Epithelial cell of proximal tubule (primary cell): ENCODE data around the gene PRSS23. TPM values are rescaled to one million over a fixed set of nuclear protein-coding genes. Genes with fewer than 3 reads are reported as not detected.

Source experiments
- DNase-seq: peaks from one replicate; pipeline ENCODE4 v3.0.0-alpha.2; 2011; ENCODE audit warnings: low read depth
- H3K4me3 ChIP-seq: 2 replicates; pipeline ENCODE4 v1.5.1; 2011; ENCODE audit warnings: low read depth, mild to moderate bottlenecking, low read length
- total RNA-seq: library from RNA; depleted of rRNA; stranded (reverse); fragments of >200 nt; gene quantifications from 2 replicates; pipeline ENCODE4 v1.2.3, GENCODE V29; 2015
- TF ChIP-seq, protein P1 (sequence below): conservative IDR thresholded peaks from 2 replicates; pipeline ENCODE4 v1.5.1; 2012; ENCODE audit warnings: low read depth, mild to moderate bottlenecking, low read length

Gene PRSS23
- total RNA-seq, 1 donor from 2014 or later, result 64.2 TPM

GRCh38 chr11:86802601-86803051 is 2.3 kb downstream of the PRSS23 start:
- H3K4me3 ChIP-seq, result peak overlapping the region; percentile 75
- no peak for DNase-seq
- TF ChIP-seq, protein P1, sequence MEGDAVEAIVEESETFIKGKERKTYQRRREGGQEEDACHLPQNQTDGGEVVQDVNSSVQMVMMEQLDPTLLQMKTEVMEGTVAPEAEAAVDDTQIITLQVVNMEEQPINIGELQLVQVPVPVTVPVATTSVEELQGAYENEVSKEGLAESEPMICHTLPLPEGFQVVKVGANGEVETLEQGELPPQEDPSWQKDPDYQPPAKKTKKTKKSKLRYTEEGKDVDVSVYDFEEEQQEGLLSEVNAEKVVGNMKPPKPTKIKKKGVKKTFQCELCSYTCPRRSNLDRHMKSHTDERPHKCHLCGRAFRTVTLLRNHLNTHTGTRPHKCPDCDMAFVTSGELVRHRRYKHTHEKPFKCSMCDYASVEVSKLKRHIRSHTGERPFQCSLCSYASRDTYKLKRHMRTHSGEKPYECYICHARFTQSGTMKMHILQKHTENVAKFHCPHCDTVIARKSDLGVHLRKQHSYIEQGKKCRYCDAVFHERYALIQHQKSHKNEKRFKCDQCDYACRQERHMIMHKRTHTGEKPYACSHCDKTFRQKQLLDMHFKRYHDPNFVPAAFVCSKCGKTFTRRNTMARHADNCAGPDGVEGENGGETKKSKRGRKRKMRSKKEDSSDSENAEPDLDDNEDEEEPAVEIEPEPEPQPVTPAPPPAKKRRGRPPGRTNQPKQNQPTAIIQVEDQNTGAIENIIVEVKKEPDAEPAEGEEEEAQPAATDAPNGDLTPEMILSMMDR, result peak; percentile 60

GRCh38 chr11:86803136-86804045 is 3.0 kb downstream of the PRSS23 start:
- no peak for DNase-seq
- TF ChIP-seq, protein P1, result no peak
- H3K4me3 ChIP-seq, result no peak overlapping the region

GRCh38 chr11:86804951-86805350 is 4.6 kb downstream of the PRSS23 start:
- H3K4me3 ChIP-seq, result no peak overlapping the region
- no peak for DNase-seq
- TF ChIP-seq, protein P1, result no peak

DNA sequence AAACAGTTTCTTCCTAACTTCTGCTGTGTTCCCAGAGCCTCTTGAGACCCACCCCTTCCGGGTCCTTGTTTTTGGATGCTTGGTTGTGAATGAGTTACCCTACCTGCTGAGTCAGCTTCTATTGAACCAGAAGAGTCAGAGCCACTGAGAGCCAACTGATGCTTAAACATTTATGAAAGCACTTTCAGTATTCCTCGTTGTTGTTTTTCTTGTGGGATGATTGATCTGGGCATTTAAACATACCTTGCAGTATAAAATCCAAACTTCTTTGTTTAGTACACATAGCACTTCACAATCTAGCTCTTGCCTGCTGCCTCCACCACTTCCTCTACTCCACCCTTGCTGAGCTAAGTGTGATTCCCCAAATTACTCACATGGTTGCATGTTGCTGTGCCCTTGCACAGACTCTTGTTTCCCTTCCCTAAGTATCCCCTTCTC is 5.5 kb downstream of the PRSS23 start:
- H3K4me3 ChIP-seq, result no peak overlapping the region
- DNase-seq, result no peak

DNA sequence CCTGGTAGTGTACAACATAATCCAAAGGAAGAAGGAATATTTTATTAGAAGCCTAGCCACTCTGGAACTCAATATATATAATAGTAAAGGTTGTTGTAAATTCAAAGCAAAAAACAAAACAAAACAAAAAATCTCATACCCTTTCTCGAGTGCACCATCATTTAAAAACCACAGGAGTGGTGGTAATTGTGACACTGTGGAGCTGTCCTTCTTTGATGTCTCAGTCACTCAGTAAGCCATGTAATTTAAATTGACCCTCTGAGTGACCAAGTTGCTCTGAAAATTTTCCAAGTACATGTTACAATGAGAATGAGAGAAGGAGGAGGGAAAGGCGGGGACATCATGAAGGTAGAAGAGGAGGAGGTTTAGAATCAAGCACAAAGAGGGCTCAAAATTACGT is 6.6 kb downstream of the PRSS23 start:
- no peak for DNase-seq
- TF ChIP-seq, protein P1, result no peak
- H3K4me3 ChIP-seq, result no peak overlapping the region

More for the DNA sequence above, 5.5 kb downstream of the PRSS23 start:
- TF ChIP-seq, protein P1, result no peak

DNA sequence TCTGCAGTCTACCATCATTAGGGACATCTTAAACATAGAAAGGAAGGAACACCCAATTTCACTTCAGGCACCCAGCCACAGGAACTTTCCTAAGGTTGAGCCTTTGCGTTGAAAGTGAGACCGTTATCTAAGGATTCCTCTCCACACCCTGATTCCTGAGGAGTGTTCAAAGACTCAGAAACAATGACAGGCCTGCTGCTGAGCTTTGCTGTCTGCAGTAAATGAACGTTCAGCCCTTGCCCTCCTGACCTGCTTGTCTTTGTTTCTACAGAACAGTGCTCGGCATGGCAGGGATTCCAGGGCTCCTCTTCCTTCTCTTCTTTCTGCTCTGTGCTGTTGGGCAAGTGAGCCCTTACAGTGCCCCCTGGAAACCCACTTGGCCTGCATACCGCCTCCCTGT is 7.0 kb downstream of the PRSS23 start:
- no peak overlapping the region for H3K4me3 ChIP-seq
- TF ChIP-seq, protein P1, result no peak

More for the DNA sequence above, 7.0 kb downstream of the PRSS23 start:
- no peak for DNase-seq
